GM19467 (cell line): ENCODE data around the gene CAMP.
"Not testable (repeated sequence)": the region's sequence is repeated elsewhere in the genome, so short reads cannot be mapped to it uniquely, and the experiment has no call there.

Source experiments
- ATAC-seq: cut with Tn5 transposase; IDR thresholded peaks from one replicate; pipeline ENCODE4 v1.9.1; 2021; ENCODE audit warnings: mild to moderate bottlenecking, moderate library complexity; ENCODE audit not compliant: unreplicated experiment

The CAMP gene

DNA sequence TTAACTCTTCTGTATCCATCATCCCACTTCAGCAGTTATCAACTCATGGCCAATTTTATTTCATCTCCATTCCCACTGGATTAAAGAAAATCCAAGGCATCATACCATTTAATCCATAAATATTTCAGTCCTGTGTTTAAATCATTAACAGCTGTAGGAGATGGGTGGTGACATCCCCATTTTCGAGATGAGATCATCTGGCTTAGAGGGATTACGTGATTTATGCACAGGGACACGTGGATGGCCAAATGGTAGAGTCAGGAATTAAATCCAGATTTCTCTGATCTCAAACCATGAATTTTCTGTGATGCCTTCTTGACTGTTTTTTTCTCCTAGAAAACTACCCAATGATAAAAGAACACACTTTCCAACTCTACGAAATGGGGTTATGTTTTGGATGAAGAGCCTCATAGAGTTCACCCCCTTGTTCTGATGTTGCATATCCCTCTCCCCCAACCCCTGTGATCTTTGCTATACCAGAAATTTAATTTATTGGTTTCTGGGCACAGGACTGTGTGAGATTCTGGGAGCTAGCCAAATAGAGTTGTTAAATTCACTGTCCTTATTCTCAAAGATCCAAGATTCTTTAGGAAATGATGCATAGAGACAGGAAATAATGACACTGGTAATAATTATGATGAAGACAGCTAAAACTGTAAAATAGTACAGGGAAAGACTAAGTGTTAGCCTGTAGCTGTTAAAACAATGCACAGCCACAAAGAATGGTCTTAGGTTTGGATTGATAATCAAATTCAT, 25.0 kb downstream of the CAMP start:
- ATAC-seq, result no peak

DNA sequence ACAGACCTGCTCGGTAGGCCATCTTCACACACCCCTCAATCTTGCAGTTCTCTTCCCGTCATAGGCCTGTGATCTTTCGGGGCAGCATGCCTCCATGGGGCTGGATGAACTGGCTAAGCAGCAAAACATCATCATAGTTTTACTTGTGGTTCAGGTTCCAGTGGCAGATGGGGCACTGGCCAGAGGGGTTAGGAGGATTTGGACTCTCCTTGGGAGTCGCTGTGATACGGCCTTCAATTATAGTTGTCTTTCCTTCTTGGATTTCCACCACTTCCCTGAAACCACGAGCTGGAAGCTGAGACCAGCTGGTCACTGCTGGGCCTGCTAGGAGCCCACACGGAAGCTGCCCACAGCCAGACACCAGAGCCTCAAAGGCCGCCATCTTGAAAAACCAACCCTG, 33.3 kb downstream of the CAMP start:
- ATAC-seq, result no peak

DNA sequence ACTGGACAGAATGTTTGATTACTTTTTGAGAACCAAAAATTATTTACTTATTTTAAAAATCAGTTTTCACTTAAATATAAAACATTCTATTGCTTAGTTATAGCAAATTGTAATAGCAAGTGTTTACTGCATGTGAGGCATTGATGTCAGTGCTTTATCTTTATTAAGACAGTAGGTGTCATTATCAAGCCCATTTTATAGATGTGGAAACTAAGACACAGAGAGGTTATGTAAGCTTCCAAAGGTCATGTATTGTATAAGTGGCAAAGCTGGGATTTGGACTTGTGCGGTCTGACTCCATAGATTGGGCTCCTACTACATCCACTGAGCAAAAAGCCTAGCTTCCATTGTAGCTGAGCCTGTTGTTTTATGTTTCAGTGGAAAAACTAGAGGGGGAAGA, 35.2 kb downstream of the CAMP start:
- no peak for ATAC-seq

DNA sequence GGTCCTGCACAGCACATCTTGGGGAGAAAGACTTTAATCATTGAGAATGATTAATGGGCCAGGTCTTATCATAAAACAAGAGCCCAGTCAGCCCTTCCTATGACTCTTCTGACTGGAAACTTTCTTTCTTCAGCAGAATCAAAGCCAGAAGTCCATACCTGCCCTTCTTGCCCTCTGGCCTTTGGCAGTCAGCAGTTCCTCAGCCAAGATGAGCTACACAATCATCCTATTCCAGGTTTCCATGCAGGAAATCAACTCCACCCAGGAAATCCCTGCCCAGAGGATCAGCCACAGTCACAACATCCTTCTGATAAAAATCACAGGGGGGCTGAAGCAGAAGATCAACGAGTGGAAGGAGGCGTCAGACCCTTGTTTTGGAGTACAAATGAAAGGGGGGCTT, 44.5 kb downstream of the CAMP start:
- no peak for ATAC-seq

DNA sequence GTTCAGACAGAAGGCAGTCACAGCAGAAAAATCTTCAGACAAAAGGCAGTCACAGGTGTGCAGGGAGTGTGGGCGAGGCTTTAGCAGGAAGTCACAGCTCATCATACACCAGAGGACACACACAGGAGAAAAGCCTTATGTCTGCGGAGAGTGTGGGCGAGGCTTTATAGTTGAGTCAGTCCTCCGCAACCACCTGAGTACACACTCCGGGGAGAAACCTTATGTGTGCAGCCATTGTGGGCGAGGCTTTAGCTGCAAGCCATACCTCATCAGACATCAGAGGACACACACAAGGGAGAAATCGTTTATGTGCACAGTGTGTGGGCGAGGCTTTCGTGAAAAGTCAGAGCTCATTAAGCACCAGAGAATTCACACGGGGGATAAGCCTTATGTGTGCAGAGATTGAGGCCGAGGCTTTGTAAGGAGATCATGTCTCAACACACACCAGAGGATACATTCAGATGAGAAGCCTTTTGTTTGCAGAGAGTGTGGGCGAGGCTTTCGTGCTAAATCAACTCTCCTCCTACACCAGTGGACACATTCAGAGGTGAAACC, 45.2 kb downstream of the CAMP start:
- ATAC-seq, result no peak

DNA sequence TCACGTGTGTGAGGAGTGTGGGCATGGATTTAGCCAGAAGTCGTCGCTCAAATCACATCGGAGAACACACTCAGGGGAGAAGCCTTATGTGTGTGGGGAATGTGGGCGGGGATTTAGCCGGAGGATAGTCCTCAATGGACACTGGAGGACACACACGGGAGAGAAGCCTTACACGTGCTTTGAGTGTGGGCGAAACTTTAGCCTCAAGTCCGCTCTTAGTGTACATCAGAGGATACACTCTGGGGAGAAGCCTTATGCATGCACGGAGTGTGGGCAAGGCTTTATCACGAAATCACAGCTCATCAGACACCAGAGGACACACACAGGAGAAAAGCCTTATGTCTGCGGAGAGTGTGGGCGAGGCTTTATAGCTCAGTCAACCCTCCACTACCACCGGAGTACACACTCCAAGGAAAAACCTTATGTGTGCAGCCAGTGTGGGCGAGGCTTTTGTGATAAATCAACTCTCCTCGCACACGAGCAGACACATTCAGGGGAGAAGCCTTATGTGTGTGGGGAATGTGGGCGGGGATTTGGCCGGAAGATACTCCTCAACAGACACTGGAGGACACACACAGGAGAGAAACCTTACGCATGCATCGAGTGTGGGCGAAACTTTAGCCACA, 45.8 kb downstream of the CAMP start:
- no peak for ATAC-seq

DNA sequence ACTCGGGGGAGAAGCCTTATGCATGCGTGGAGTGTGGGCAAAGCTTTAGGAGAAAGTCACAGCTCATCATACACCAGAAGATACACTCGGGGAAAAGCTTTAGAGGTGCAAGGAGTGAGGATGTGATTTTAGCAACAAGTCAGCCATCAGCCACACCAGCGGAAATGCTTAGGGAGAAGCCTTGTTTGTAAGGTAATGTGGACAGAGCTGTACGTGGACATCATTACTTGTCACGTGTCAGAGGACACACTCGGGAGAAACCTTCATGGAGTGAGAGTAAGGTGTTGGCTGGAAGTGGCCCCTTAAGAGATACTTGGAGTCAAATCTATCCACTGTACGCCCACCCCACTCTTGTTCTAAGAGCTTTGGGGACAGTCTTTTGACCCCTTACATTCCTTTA, 46.3 kb downstream of the CAMP start:
- no peak for ATAC-seq

DNA sequence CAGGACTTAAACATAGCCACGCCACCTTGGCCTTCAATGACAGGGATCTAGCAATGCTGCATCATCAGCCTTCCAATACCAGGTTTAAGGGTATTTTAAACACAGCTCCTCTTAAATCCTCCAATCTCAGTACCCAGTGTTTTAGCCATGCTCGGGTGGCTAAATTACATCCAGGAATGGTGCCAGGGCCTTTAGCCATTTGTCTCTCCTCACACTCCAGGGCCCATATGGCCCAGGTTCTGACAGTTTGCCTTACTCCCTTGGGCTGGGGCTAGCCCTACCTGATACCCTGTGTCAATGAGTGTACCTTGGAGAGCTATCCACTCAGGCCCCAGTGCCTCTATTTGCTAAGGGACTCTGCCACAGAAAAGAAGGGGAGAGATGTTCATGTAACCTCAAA, 47.0 kb downstream of the CAMP start:
- no peak for ATAC-seq

DNA sequence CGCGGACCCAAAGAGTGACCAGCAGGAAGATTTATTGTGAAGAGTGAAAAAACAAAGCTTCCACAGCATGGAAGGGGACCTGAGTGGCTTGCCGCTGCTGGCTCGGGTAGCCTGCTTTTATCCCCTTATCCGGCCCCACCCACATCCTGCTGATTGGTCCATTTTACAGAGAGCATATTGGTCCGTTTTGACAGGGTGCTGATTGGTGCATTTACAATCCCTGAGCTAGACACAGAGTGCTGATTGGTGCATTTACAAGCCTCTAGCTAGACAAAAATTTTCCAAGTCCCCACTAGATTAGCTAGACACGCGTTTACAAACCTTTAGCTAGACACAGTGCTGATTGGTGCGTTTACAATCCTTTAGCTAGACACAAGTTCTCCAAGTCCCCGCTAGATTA, 47.9 kb downstream of the CAMP start:
- not testable (repeated sequence) for ATAC-seq

DNA sequence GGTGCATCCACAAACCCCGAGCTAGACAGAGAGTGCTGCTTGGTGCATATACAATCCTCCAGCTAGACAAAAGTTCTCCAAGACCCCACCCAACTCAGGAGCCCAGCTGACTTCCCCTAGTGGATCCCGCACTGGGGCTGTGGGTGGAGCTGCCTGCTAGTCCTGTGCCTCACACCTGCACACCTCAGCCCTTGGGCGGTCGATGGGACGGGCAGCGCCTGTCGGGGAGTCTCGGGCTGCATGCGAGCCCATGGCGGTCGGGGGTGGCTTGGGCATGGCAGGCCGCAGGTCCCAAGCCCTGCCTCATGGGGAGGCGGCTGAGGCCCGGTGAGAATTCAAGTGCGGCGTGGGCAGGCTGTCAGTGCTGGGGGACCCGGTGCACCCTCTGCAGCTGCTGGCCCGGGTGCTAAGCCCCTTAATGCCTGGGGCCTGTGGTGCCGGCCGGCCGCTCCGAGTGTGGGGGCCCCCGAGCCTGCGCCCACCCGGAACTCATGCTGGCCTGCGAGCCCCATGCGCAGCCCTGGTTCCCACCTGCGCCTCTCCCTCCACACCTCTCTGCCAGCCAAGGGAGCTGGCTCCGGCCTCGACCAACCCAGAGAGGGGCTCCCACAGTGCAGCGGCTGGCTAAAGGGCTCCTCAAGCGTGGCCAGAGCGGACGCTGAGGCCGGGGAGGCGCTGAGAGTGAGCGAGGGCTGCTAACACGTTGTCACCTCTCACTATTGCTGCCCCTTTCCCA, 48.6 kb downstream of the CAMP start:
- no peak for ATAC-seq

DNA sequence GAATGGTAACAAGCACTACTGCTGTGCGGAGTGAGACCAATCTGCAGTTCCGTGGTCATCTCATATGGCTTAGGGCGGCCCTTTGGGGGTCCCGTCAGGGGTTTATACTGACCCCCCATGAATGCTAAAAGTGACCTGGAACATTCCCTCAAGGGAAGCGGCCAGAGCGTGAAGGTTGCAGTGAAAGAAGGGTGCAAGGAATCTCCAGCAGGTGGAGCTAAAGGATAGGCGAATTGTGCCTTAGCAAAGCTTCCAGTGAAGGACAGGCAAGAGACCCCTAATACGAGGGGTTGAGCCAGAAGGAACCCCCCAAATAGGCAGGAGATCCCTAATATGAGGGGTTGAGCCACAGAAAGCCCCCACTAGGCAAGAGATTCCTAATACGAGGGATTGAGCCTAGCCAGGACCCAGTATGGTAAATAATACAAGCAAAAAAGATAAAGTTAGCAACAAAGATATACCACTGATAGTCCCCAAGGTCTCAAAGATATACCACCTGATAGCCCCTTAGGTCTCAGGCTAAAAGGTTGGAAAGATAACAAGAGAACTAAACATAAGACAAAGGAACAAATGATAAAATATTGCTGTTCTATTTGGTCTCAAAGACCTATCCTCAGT, 50.4 kb downstream of the CAMP start:
- no peak for ATAC-seq

DNA sequence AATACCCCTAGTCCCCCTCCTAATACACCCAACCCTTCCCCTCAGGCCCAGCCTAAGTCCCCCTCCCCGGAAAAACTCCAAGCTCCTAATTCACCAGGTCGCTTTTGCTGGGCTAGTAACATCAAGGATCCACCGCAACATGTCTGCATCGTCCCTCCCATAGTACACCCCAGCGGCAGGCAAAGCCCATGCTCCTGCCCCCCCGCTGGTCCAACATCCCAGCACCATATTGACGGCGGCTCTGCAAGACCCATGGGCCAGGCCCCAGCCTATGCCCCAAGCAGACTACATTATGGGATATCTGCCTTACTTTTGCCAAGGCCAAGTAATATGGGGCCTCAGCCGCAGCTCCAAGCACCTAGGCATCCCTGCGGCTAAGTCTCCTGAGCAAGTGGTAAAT, 51.2 kb downstream of the CAMP start:
- no peak for ATAC-seq
